HCT116 (cell line): ENCODE measurements around the gene PDE9A. TPM values are rescaled to one million over a fixed set of nuclear protein-coding genes. Genes with fewer than 3 reads are reported as not detected.

Experiments used
- ATAC-seq: fragments of 200-7000 bp; cut with Tn5 transposase; 2 replicates; pipeline ENCODE4 v1.9.1; 2020; ENCODE audit warnings: mild to moderate bottlenecking, moderate library complexity
- BruUV-seq: library from RNA; stranded (reverse); fragments of 400-500 nt; replicated peaks from 2 replicates; lab custom pipeline; 2021; lab: Mats Ljungman, UMichigan
- CTCF ChIA-PET: fragments of 300-600 bp; sonication (Branson Sonifier 250); formaldehyde crosslinking; loops from one replicate; lab custom pipeline; 2021; ENCODE audit warnings: antibody characterized with exemption; lab: Charles Lee
- POLR2A ChIA-PET: fragments of 300-600, 350-600 bp; sonication (Branson Sonifier 250); formaldehyde crosslinking; loops from one replicate; lab custom pipeline; 2021; ENCODE audit warnings: antibody characterized with exemption; lab: Charles Lee
- RAD21 ChIA-PET, 2 experiments: fragments of 300-600 bp; sonication (Branson Sonifier 250); formaldehyde crosslinking; loops; one replicate each; lab custom pipeline; 2023; ENCODE audit warnings: low total read pairs in 2 of 2; ENCODE audit not compliant: uncharacterized antibody in 2 of 2, unreplicated experiment in 2 of 2, low non-redundant PET in 1 of 2; lab: Charles Lee
- DNase-seq: peaks from one replicate; pipeline ENCODE4 v3.0.0-alpha.2; 2010; ENCODE audit warnings: low read depth, low spot score
- H2AFZ ChIP-seq: fragments of 200-600 bp; shearing (Covaris generic), sonication (generic); 2 replicates; pipeline ENCODE4 v1.6.1; 2017; ENCODE audit warnings: low read depth, mixed run types, mixed read lengths, antibody characterized with exemption, low read length; ENCODE audit not compliant: poor library complexity, severe bottlenecking
- H3K27ac ChIP-seq: 2 replicates; pipeline ENCODE4 v1.5.1; 2012; ENCODE audit warnings: low read depth, low read length
- H3K27me3 ChIP-seq: fragments of 200-600 bp; sonication (generic); 2 replicates; pipeline ENCODE4 v1.6.1; 2016; ENCODE audit warnings: mixed run types, low read length, mixed read lengths; ENCODE audit not compliant: insufficient read depth
- H3K36me3 ChIP-seq, 2 experiments: fragments of 200-500 bp in 1 of 2; fragments of 200-600 bp in 1 of 2; sonication (Bioruptor generic) in 1 of 2; sonication (generic) in 1 of 2; 2 replicates each; pipeline versions ENCODE4 v1.5.1 to v1.6.1; 2014 to 2016; ENCODE audit warnings: low read length in 2 of 2, inconsistent platforms in 1 of 2, mixed read lengths in 1 of 2, mixed run types in 1 of 2; ENCODE audit not compliant: insufficient read depth in 2 of 2, control insufficient read depth in 1 of 2
- H3K4me1 ChIP-seq, 2 experiments: fragments of 200-600 bp in 1 of 2; sonication (generic) in 1 of 2; 2 replicates each; pipeline versions ENCODE4 v1.5.1 to v1.6.1; 2012 to 2017; ENCODE audit warnings: low read length in 2 of 2, inconsistent platforms in 1 of 2, mild to moderate bottlenecking in 1 of 2, mixed read lengths in 1 of 2, mixed run types in 1 of 2, moderate library complexity in 1 of 2; ENCODE audit not compliant: insufficient read depth in 2 of 2, control insufficient read depth in 1 of 2
- H3K4me2 ChIP-seq: fragments of 200-600 bp; sonication (generic); 2 replicates; pipeline ENCODE4 v1.6.1; 2017; ENCODE audit warnings: mixed run types, low read length, mixed read lengths
- H3K4me3 ChIP-seq, 2 experiments: fragments of 200-600 bp in 1 of 2; sonication (generic) in 1 of 2; replicated peaks in 1 of 2; 2 replicates each; pipeline ENCODE4 v1.5.1; 2011 to 2016; ENCODE audit warnings: low read length in 2 of 2, control low read depth in 1 of 2, low read depth in 1 of 2, mild to moderate bottlenecking in 1 of 2, mixed read lengths in 1 of 2, mixed run types in 1 of 2
- H3K79me2 ChIP-seq: fragments of 200-600 bp; sonication (generic); 2 replicates; pipeline ENCODE4 v1.6.1; 2017; ENCODE audit warnings: mild to moderate bottlenecking, mixed run types, low read length, moderate library complexity, mixed read lengths; ENCODE audit not compliant: insufficient read depth
- H3K9ac ChIP-seq: fragments of 200-600 bp; sonication (generic); 2 replicates; pipeline ENCODE4 v1.6.1; 2016; ENCODE audit warnings: low read length, mixed read lengths
- H3K9me2 ChIP-seq: fragments of 200-600 bp; sonication (generic), shearing (Covaris generic); 2 replicates; pipeline ENCODE4 v1.6.1; 2017; ENCODE audit warnings: mixed run types, mild to moderate bottlenecking, moderate library complexity; ENCODE audit not compliant: insufficient read depth
- H3K9me3 ChIP-seq, 2 experiments: fragments of 200-500 bp in 1 of 2; fragments of 200-600 bp in 1 of 2; sonication (Bioruptor generic) in 1 of 2; sonication (generic) in 1 of 2; 2 replicates each; pipeline ENCODE4 v1.6.1; 2014 to 2017; ENCODE audit warnings: low read length in 2 of 2, mixed read lengths in 2 of 2, inconsistent platforms in 1 of 2, low read depth in 1 of 2, mild to moderate bottlenecking in 1 of 2, mixed run types in 1 of 2, moderate library complexity in 1 of 2; ENCODE audit not compliant: control insufficient read depth in 1 of 2, insufficient read depth in 1 of 2
- H4K20me1 ChIP-seq: fragments of 200-600 bp; sonication (generic), shearing (Covaris generic); 2 replicates; pipeline ENCODE4 v1.6.1; 2017; ENCODE audit warnings: mixed run types, mild to moderate bottlenecking, moderate library complexity; ENCODE audit not compliant: insufficient read depth
- CTCF ChIP-seq, 3 experiments: fragments of 200-600 bp in 1 of 3; sonication (generic) in 1 of 3; IDR thresholded peaks in 2 of 3; conservative IDR thresholded peaks in 1 of 3; 2 replicates each; pipeline ENCODE4 v1.5.1; 2012 to 2017; ENCODE audit warnings: low read depth in 2 of 3, low read length in 2 of 3, antibody characterized with exemption in 1 of 3, borderline replicate concordance in 1 of 3, control low read depth in 1 of 3, mild to moderate bottlenecking in 1 of 3, mixed read lengths in 1 of 3, mixed run types in 1 of 3, moderate library complexity in 1 of 3; ENCODE audit not compliant: insufficient read depth in 1 of 3
- EZH2 ChIP-seq: fragments of 200-600 bp; sonication (generic); IDR thresholded peaks from 2 replicates; pipeline ENCODE4 v1.6.1; 2017; ENCODE audit warnings: antibody characterized with exemption, mixed run types
- POLR2AphosphoS5 ChIP-seq: IDR thresholded peaks from 2 replicates; pipeline ENCODE4 v1.6.1; 2011; ENCODE audit warnings: mild to moderate bottlenecking, low read depth, low read length, moderate library complexity
- RAD21 ChIP-seq: IDR thresholded peaks from 2 replicates; pipeline ENCODE4 v1.6.1; 2012; ENCODE audit warnings: low read depth, mild to moderate bottlenecking
- ZBTB33 ChIP-seq: IDR thresholded peaks from 2 replicates; pipeline ENCODE4 v1.6.1; 2011; ENCODE audit warnings: mild to moderate bottlenecking, low read length, moderate library complexity; ENCODE audit not compliant: insufficient replicate concordance; ENCODE audit errors: extremely low read depth
- ZFX ChIP-seq: fragments of 450-650 bp; IDR thresholded peaks from 2 replicates; pipeline ENCODE4 v1.6.1; 2017
- intact Hi-C: fragments of 100-400 bp; cut with micrococcal nuclease; formaldehyde crosslinking; loops from 2 replicates; pipeline ENCODE4 v1.10.0; 2022
- total RNA-seq: library from RNA; stranded (reverse); gene quantifications from one replicate; pipeline ENCODE4 v1.2.1, GENCODE V29; 2021; ENCODE audit not compliant: unreplicated experiment

Gene PDE9A
- total RNA-seq, 1 experiment from 2014 or later, result 31.4 TPM

GRCh38 chr21:42654179-42654912, 925 bp downstream of the PDE9A start:
- ATAC-seq, result peak; percentile 59
- peaks cover 32% of the 10 kb centered on the region; the same call in 1 of the 2 replicates for H3K79me2 ChIP-seq
- DNase-seq, result no peak
- peak overlapping the region; percentile 47; the same call in 1 of the 2 replicates for H3K27ac ChIP-seq
- H2AFZ ChIP-seq, result no peak overlapping the region
- no peaks in the 10 kb centered on the region for H3K9me3 ChIP-seq
- H3K36me3 ChIP-seq, result no peaks in the 10 kb centered on the region
- TF ChIP-seq CTCF (IDR thresholded peaks at IDR 0.05 in 2 of 3, conservative IDR thresholded peaks at IDR 0.05 in 1 of 3; ENCODE audit: borderline replicate concordance in 1 of 3, insufficient read depth in 1 of 3, low read depth in 2 of 3, low read length in 2 of 3) (peak in 2 of 3 experiments; percentile 26 to 30; a peak in 2 of 6 replicates), ZFX (0 out of 2 replicates have a peak, but pooled peaks have one; percentile 9), POLR2AphosphoS5 (no peak), ZBTB33 (no peak), RAD21 (no peak), EZH2 (no peak)
- peaks cover 18 to 33% of the 10 kb centered on the region in 2 experiments; a peak in 3 of 4 replicates for H3K4me1 ChIP-seq
- H3K4me2 ChIP-seq, result peak overlapping the region; percentile 94
- H4K20me1 ChIP-seq, result no peaks in the 10 kb centered on the region
- CTCF ChIA-PET, result interaction anchor here (1.2 kb wide), 1 partner anchor 61 kb away, joined by 5 read pairs; no protein-coding TSS in a partner anchor
- no TSS peak for BruUV-seq
- no peaks in the 10 kb centered on the region for H3K9me2 ChIP-seq
- intact Hi-C loops, result loop anchor here (5.0 to 10.0 kb wide), 2 partner anchors 70 to 163 kb away; no protein-coding TSS in a partner anchor
- H3K27me3 ChIP-seq, result no peaks in the 10 kb centered on the region
- peak overlapping the region; percentile 72 for H3K9ac ChIP-seq
- POLR2A ChIA-PET, result interaction anchor here (1.7 kb wide), 1 partner anchor 61 kb away, joined by 4 read pairs; no protein-coding TSS in a partner anchor
- peak overlapping the region; percentile 70 to 84 for H3K4me3 ChIP-seq
- RAD21 ChIA-PET, result interaction anchor here in 1 of 2 experiments (1.6 kb wide), 1 partner anchor 61 kb away, joined by 4 read pairs; no protein-coding TSS in a partner anchor
